ENCODE results near the gene GOT1.

GRCh38 chr10:99365736-99366135 is 64.7 kb downstream of the GOT1 start:
- TF ChIP-seq CTCF (conservative IDR thresholded peaks at IDR 0.05; ENCODE audit: low read depth, low read length), result no peak
- TF ChIP-seq EZH2 (IDR thresholded peaks at IDR 0.05; ENCODE audit: low read length, unreplicated experiment), result no peak
- TF ChIP-seq EZH2phosphoT487 (IDR thresholded peaks at IDR 0.05; ENCODE audit: borderline replicate concordance, low read length), result no peak
